ENCODE results near the gene SLC22A9.
"Not testable (repeated sequence)": the region's sequence is repeated elsewhere in the genome, so short reads cannot be mapped to it uniquely, and the experiment has no call there.

Gene SLC22A9

GRCh38 chr11:63369165-63369970 is at the start of gene SLC22A9:
Gene SLC22A9 (plus strand): TSS chr11:63369785. CDS start chr11:63370057, 272 bp downstream.
- no peak for DNase-seq (ENCODE audit: low spot score)

- no peak for DNase-seq (ENCODE audit: low spot score)
Observed at GRCh38 chr11:63321723-63322122, 47.9 kb upstream of the SLC22A9 start.

- DNase-seq (ENCODE audit: low spot score), result not testable (repeated sequence)
Observed at GRCh38 chr11:63335089-63335488, 34.5 kb upstream of the SLC22A9 start.

- no peak for DNase-seq (ENCODE audit: low spot score)
Observed at GRCh38 chr11:63337070-63337469, 32.5 kb upstream of the SLC22A9 start.

- no peak for DNase-seq (ENCODE audit: low spot score)
Observed at GRCh38 chr11:63343130-63343529, 26.5 kb upstream of the SLC22A9 start.

- no peak for DNase-seq (ENCODE audit: low spot score)
Observed at GRCh38 chr11:63352144-63352543, 17.4 kb upstream of the SLC22A9 start.

- DNase-seq (ENCODE audit: low spot score), result no peak
Observed at GRCh38 chr11:63362196-63362793, 7.3 kb upstream of the SLC22A9 start.

- no peak for DNase-seq (ENCODE audit: low spot score)
Observed at GRCh38 chr11:63369971-63370588, 495 bp downstream of the SLC22A9 start.

- DNase-seq (ENCODE audit: low spot score), result no peak
Observed at GRCh38 chr11:63371396-63371795, 1.8 kb downstream of the SLC22A9 start.

- no peak for DNase-seq (ENCODE audit: low spot score)
Observed at GRCh38 chr11:63375434-63375833, 5.8 kb downstream of the SLC22A9 start.

GRCh38 chr11:63380130-63380529 is 10.5 kb downstream of the SLC22A9 start:
- DNase-seq (ENCODE audit: low spot score), result no peak

- DNase-seq (ENCODE audit: low spot score), result no peak
Observed at GRCh38 chr11:63395697-63396096, 26.1 kb downstream of the SLC22A9 start.

GRCh38 chr11:63404161-63404935 is 34.8 kb downstream of the SLC22A9 start:
- DNase-seq (ENCODE audit: low spot score), result no peak

- DNase-seq (ENCODE audit: low spot score), result no peak
Observed at GRCh38 chr11:63405114-63405513, 35.5 kb downstream of the SLC22A9 start.

- DNase-seq (ENCODE audit: low spot score), result no peak
Observed at GRCh38 chr11:63406458-63406857, 36.9 kb downstream of the SLC22A9 start.

GRCh38 chr11:63417174-63417852 is 47.7 kb downstream of the SLC22A9 start:
- DNase-seq (ENCODE audit: low spot score), result no peak

GRCh38 chr11:63427971-63428508 is 58.5 kb downstream of the SLC22A9 start:
- no peak for DNase-seq (ENCODE audit: low spot score)

- DNase-seq (ENCODE audit: low spot score), result not testable (repeated sequence)
Observed at GRCh38 chr11:63430731-63431130, 61.1 kb downstream of the SLC22A9 start.

- DNase-seq (ENCODE audit: low spot score), result not testable (repeated sequence)
Observed at GRCh38 chr11:63435351-63435750, 65.8 kb downstream of the SLC22A9 start.

- not testable (repeated sequence) for DNase-seq (ENCODE audit: low spot score)
Observed at GRCh38 chr11:63435831-63436230, 66.2 kb downstream of the SLC22A9 start.

- DNase-seq (ENCODE audit: low spot score), result no peak
Observed at GRCh38 chr11:63443714-63444113, 74.1 kb downstream of the SLC22A9 start.
